Measurements from ENCODE around the gene NRG3.

Gene NRG3

GRCh38 chr10:81944609-81945008 lies 69.6 kb downstream of the NRG3 start:
- no peak overlapping the region for H3K4me3 ChIP-seq
- no peak for TF ChIP-seq CTCF (IDR thresholded peaks at IDR 0.05)
- DNase-seq: no peak
- intact Hi-C loops (cut with DNase I; ENCODE audit: low total_unique reads): no loop called here
- H3K4me1 ChIP-seq: no peaks in the 10 kb centered on the region
- no peaks in the 10 kb centered on the region for H3K36me3 ChIP-seq
- no peaks in the 10 kb centered on the region for H3K9me3 ChIP-seq
- no peak overlapping the region for H3K27ac ChIP-seq
- H3K27me3 ChIP-seq: no peaks in the 10 kb centered on the region

DNA sequence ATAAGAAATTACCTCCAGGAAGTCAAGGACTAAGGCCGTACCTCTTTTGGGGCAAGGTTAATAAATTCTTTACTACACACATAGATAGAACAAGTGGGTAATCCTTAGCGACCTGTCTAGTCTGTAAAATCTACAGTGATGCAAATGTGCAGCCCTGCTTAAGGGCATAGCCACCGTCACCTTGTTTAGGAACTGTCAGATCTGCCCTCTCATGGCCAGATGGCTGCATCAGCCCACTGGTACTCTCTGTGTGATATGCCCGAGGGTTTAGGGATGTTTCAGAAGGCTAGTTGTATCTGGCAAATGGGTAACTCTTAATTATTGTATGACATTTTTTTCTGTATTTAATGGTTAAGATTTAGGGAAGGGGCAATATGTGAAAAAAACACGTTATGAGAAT lies 74.3 kb downstream of the NRG3 start:
- Histone ChIP-seq H3K27me3 (no peaks in the 10 kb centered on the region), H3K4me1 (no peaks in the 10 kb centered on the region), H3K9me3 (no peaks in the 10 kb centered on the region), H3K27ac (no peak overlapping the region), H3K4me3 (no peak overlapping the region), H3K36me3 (no peaks in the 10 kb centered on the region)
- intact Hi-C loops (cut with DNase I; ENCODE audit: low total_unique reads): no loop called here
- no peak for TF ChIP-seq CTCF (IDR thresholded peaks at IDR 0.05)
- DNase-seq: no peak

GRCh38 chr10:81950358-81950757 lies 75.4 kb downstream of the NRG3 start:
- H3K27ac ChIP-seq: no peak overlapping the region
- intact Hi-C loops (cut with DNase I; ENCODE audit: low total_unique reads): no loop called here
- no peak for TF ChIP-seq CTCF (IDR thresholded peaks at IDR 0.05)

GRCh38 chr10:81953420-81953819 lies 78.4 kb downstream of the NRG3 start:
- Histone ChIP-seq H3K9me3 (no peaks in the 10 kb centered on the region), H3K4me3 (no peak overlapping the region), H3K27ac (no peak overlapping the region), H3K27me3 (no peaks in the 10 kb centered on the region), H3K36me3 (no peaks in the 10 kb centered on the region), H3K4me1 (no peaks in the 10 kb centered on the region)
- DNase-seq: no peak
- intact Hi-C loops (cut with DNase I; ENCODE audit: low total_unique reads): no loop called here
- no peak for TF ChIP-seq CTCF (IDR thresholded peaks at IDR 0.05)

More at GRCh38 chr10:81950358-81950757, 75.4 kb downstream of the NRG3 start:
- H3K27me3 ChIP-seq: no peaks in the 10 kb centered on the region
- no peak for DNase-seq
- no peaks in the 10 kb centered on the region for H3K4me1 ChIP-seq
- no peaks in the 10 kb centered on the region for H3K36me3 ChIP-seq
- H3K4me3 ChIP-seq: no peak overlapping the region
- H3K9me3 ChIP-seq: no peaks in the 10 kb centered on the region

DNA sequence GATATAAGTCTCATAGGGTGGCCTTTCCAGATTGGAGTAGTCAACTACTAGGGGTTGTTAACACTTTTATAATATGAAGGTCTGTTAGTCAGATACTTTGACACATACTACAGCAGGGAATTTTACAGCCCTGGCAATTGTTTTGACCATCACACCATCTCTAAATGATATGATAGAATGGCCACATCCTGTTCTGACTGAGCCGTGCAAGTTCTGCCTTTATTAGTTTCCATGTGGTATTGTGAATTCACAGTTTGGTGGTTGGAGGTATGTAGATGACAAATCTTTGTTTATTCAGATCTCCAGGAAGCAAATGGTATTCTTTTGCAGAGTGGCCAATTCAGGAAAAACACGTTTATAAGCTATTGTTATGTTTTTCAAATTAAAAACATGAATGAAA lies 83.0 kb downstream of the NRG3 start:
- no peak for TF ChIP-seq CTCF (IDR thresholded peaks at IDR 0.05)
- Histone ChIP-seq H3K27me3 (no peaks in the 10 kb centered on the region), H3K4me3 (no peak overlapping the region), H3K9me3 (no peaks in the 10 kb centered on the region), H3K4me1 (no peaks in the 10 kb centered on the region), H3K27ac (no peak overlapping the region), H3K36me3 (no peaks in the 10 kb centered on the region)
- no peak for DNase-seq
- intact Hi-C loops (cut with DNase I; ENCODE audit: low total_unique reads): no loop called here

DNA sequence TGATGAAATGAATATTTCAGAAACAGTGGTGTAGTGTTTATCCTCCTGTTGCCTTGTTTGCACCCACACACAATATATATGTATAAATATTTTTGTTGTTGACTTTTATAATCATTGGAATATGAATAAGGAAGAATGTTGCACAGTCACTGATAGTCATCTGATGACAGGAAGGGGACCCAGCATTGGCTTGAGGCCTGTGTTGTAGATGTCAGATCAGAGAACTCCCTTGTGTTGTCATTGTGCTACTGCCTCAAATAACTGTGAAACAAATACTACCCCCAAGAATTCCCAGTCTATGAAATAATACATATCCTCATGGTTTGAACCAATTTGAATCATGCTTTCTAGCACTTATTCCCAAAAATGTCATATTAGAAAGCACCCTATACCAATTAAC lies 84.0 kb downstream of the NRG3 start:
- H3K4me1 ChIP-seq: no peaks in the 10 kb centered on the region
- no peak for TF ChIP-seq CTCF (IDR thresholded peaks at IDR 0.05)
- H3K4me3 ChIP-seq: no peak overlapping the region

More for the DNA sequence above, 84.0 kb downstream of the NRG3 start:
- Histone ChIP-seq H3K36me3 (no peaks in the 10 kb centered on the region), H3K27me3 (no peaks in the 10 kb centered on the region), H3K9me3 (no peaks in the 10 kb centered on the region), H3K27ac (no peak overlapping the region)
- intact Hi-C loops (cut with DNase I; ENCODE audit: low total_unique reads): no loop called here
- no peak for DNase-seq

Measured in tibial artery (tissue), 4 donors.